GM19023 (cell line): ENCODE results near the gene KIAA1755.
"Not testable (repeated sequence)": the region's sequence is repeated elsewhere in the genome, so short reads cannot be mapped to it uniquely, and the experiment has no call there.

Source experiments
- ATAC-seq: cut with Tn5 transposase; IDR thresholded peaks from one replicate; pipeline ENCODE4 v1.9.1; 2021; ENCODE audit warnings: mild to moderate bottlenecking, moderate library complexity; ENCODE audit not compliant: unreplicated experiment

KIAA1755 gene

GRCh38 chr20:38267901-38268514 lies 7.5 kb upstream of the KIAA1755 start:
- ATAC-seq = no peak

GRCh38 chr20:38267296-38267695 lies 6.8 kb upstream of the KIAA1755 start:
- no peak for ATAC-seq

GRCh38 chr20:38266426-38266825 lies 5.9 kb upstream of the KIAA1755 start:
- ATAC-seq = no peak

GRCh38 chr20:38262931-38263330 lies 2.4 kb upstream of the KIAA1755 start:
- ATAC-seq = no peak

- ATAC-seq = no peak
These were observed 487 bp upstream of the KIAA1755 start for GRCh38 chr20:38261054-38261390.

GRCh38 chr20:38260025-38260377 lies 534 bp downstream of the KIAA1755 start:
- no peak for ATAC-seq

- ATAC-seq = no peak
These were observed 1.9 kb downstream of the KIAA1755 start for GRCh38 chr20:38258545-38259215.

GRCh38 chr20:38256966-38257365 lies 3.6 kb downstream of the KIAA1755 start:
- no peak for ATAC-seq

GRCh38 chr20:38256021-38256420 lies 4.5 kb downstream of the KIAA1755 start:
- no peak for ATAC-seq

- no peak for ATAC-seq
These were observed 5.1 kb downstream of the KIAA1755 start for GRCh38 chr20:38255393-38255792.

GRCh38 chr20:38254621-38255020 lies 5.9 kb downstream of the KIAA1755 start:
- not testable (repeated sequence) for ATAC-seq

GRCh38 chr20:38253571-38253970 lies 7.0 kb downstream of the KIAA1755 start:
- no peak for ATAC-seq

GRCh38 chr20:38252292-38253288 lies 7.9 kb downstream of the KIAA1755 start:
- ATAC-seq = no peak

GRCh38 chr20:38251441-38251840 lies 9.1 kb downstream of the KIAA1755 start:
- not testable (repeated sequence) for ATAC-seq

GRCh38 chr20:38250609-38251008 lies 9.9 kb downstream of the KIAA1755 start:
- no peak for ATAC-seq

- no peak for ATAC-seq
These were observed 10.8 kb downstream of the KIAA1755 start for GRCh38 chr20:38249536-38250310.

GRCh38 chr20:38248133-38248532 lies 12.4 kb downstream of the KIAA1755 start:
- no peak for ATAC-seq

- ATAC-seq = not testable (repeated sequence)
These were observed 12.8 kb downstream of the KIAA1755 start for GRCh38 chr20:38247725-38248124.

- ATAC-seq = no peak
These were observed 13.4 kb downstream of the KIAA1755 start for GRCh38 chr20:38247166-38247509.

- ATAC-seq = no peak
These were observed 14.0 kb downstream of the KIAA1755 start for GRCh38 chr20:38246357-38247165.
